WERI-Rb-1 (cell line): ENCODE results near the gene ELF2.

Source experiments
- DNase-seq: peaks from one replicate; pipeline ENCODE4 v3.0.0-alpha.2; 2020
- H3K27ac ChIP-seq: fragments of 250-450 bp; sonication (Bioruptor Pico); 2 replicates; pipeline ENCODE4 v1.5.1; 2020; ENCODE audit warnings: mild to moderate bottlenecking, moderate library complexity
- H3K27me3 ChIP-seq: fragments of 250-450 bp; sonication (Bioruptor Pico); 2 replicates; pipeline ENCODE4 v1.5.1; 2021; ENCODE audit warnings: mild to moderate bottlenecking, low read depth, moderate library complexity; ENCODE audit not compliant: insufficient read depth, severe bottlenecking
- H3K36me3 ChIP-seq: fragments of 250-450 bp; sonication (Bioruptor Pico); 2 replicates; pipeline ENCODE4 v1.5.1; 2020; ENCODE audit warnings: mild to moderate bottlenecking, moderate library complexity
- H3K4me3 ChIP-seq: 2 replicates; pipeline ENCODE4 v1.5.1; 2011; ENCODE audit warnings: low read depth, mild to moderate bottlenecking, control low read depth, low read length
- H3K9me3 ChIP-seq: fragments of 250-450 bp; sonication (Bioruptor Pico); 2 replicates; pipeline ENCODE4 v1.5.1; 2021; ENCODE audit warnings: mild to moderate bottlenecking, moderate library complexity; ENCODE audit not compliant: severe bottlenecking
- TF ChIP-seq, protein P1 (sequence below): IDR thresholded peaks from 2 replicates; pipeline ENCODE4 v1.5.1; 2011; ENCODE audit warnings: low read depth, mild to moderate bottlenecking, control low read depth, inconsistent platforms, low read length

ELF2 gene

GRCh38 chr4:139018501-139018900, 158.5 kb downstream of the ELF2 start:
- Histone ChIP-seq H3K4me3 (no peak overlapping the region), H3K9me3 (no peaks in the 10 kb centered on the region), H3K27ac (no peak overlapping the region), H3K27me3 (no peaks in the 10 kb centered on the region), H3K36me3 (peaks cover 52% of the 10 kb centered on the region)
- TF ChIP-seq, protein P1, sequence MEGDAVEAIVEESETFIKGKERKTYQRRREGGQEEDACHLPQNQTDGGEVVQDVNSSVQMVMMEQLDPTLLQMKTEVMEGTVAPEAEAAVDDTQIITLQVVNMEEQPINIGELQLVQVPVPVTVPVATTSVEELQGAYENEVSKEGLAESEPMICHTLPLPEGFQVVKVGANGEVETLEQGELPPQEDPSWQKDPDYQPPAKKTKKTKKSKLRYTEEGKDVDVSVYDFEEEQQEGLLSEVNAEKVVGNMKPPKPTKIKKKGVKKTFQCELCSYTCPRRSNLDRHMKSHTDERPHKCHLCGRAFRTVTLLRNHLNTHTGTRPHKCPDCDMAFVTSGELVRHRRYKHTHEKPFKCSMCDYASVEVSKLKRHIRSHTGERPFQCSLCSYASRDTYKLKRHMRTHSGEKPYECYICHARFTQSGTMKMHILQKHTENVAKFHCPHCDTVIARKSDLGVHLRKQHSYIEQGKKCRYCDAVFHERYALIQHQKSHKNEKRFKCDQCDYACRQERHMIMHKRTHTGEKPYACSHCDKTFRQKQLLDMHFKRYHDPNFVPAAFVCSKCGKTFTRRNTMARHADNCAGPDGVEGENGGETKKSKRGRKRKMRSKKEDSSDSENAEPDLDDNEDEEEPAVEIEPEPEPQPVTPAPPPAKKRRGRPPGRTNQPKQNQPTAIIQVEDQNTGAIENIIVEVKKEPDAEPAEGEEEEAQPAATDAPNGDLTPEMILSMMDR = no peak
- DNase-seq = no peak

DNA sequence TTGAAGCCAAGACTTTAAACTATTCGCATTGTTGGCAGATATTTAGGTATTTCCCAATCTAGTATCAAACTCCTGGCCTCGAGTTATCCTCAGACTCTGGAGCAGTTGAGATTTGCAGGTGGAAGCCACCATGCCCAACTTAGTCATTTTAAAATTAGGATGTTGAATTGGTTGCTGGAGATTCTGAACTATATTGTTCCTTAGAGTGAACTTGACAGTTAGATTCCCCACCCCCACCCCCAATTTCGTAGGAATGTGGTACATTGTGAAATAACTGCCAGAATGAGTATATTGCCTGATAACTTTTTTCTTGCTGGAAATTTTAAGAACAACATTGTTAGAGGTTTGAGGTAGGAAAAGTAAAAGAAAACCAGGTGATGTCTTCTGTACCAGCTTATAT, 159.2 kb downstream of the ELF2 start:
- no peak for DNase-seq
- H3K9me3 ChIP-seq = no peaks in the 10 kb centered on the region
- no peak overlapping the region for H3K27ac ChIP-seq
- TF ChIP-seq, protein P1 = no peak
- no peaks in the 10 kb centered on the region for H3K27me3 ChIP-seq
- H3K36me3 ChIP-seq = peaks cover 47% of the 10 kb centered on the region
- no peak overlapping the region; the same call in 1 of the 2 replicates for H3K4me3 ChIP-seq

DNA sequence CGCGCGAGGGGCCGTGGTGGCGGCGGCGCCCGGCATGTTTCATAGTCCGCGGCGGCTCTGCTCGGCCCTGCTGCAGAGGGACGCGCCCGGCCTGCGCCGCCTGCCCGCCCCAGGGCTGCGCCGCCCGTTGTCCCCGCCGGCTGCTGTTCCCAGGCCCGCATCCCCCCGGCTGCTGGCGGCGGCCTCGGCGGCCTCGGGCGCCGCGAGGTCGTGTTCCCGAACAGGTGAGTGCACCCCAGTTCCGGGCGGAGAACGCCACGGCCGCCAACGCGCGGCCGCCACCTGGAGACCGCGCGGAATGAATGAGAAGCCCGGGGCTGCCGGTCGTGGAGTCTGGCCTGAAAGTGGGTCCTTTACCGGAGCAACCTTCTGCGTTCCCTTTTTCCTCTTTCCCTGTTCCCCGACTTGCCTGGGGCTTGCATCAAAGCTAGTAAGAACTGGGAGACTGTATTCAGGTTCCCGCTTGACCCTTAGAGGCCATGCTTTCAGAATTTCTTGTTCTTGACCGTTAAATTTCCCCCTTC, 161.0 kb downstream of the ELF2 start:
- Histone ChIP-seq H3K27me3 (no peaks in the 10 kb centered on the region), H3K9me3 (no peaks in the 10 kb centered on the region), H3K27ac (peak overlapping the region; percentile 99), H3K36me3 (peaks cover 35% of the 10 kb centered on the region), H3K4me3 (peak overlapping the region; percentile 96)
- peak; percentile 58 for DNase-seq
- TF ChIP-seq, protein P1 = 0 out of 2 replicates have a peak, but pooled peaks have one; percentile 14

DNA sequence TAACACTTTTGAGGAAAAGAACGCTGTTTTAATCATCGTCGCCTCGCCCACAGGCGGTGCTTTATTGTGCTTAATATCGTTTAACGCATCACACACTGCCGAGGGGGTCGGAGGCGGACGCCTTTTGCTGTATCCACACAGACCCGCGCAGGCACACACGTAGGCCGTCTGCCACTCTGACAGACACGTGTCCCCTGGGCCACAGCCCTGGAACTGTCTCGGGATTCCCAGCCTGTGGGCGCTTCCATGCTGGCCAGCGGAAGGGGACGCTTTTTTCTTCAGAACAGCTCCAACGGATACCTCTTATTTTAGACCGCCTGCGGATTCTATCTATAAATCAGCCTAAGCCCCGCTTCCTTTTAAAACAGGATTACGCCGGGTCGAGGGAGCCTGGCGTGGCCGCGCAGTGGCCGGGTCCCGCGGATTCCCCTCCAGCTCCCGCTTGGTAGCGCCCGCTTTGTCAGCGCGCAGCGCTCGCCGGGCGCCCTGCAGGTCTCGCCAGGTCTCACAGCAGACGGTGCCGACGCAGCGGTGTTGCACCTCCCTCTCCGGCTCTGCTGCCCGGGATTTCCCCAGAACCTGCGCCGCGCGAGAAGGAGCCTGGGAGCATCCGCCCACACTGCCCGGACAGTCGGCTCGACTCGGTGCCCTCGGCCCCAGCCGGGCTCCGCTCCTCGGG, 161.6 kb downstream of the ELF2 start, which contains the start of gene NOCT:
Gene NOCT (plus strand): TSS at position 513 of the 679 bp plus-strand sequence. CDS start 201 bp downstream, outside the sequence.
- H3K27me3 ChIP-seq = no peaks in the 10 kb centered on the region
- peak within 1 kb of the TSS; percentile 99 for H3K27ac ChIP-seq
- H3K9me3 ChIP-seq = no peaks in the 10 kb centered on the region
- TF ChIP-seq, protein P1 = peak; percentile 26
- H3K4me3 ChIP-seq = peak within 1 kb of the TSS; percentile 96
- DNase-seq = peak; percentile 97
- H3K36me3 ChIP-seq = peaks cover 32% of the 10 kb centered on the region

GRCh38 chr4:139014371-139015268, 162.4 kb downstream of the ELF2 start:
- Histone ChIP-seq H3K36me3 (peaks cover 24% of the 10 kb centered on the region), H3K4me3 (peak overlapping the region; percentile 96), H3K9me3 (no peaks in the 10 kb centered on the region), H3K27ac (peak overlapping the region; percentile 99), H3K27me3 (no peaks in the 10 kb centered on the region)
- peak; percentile 68 for DNase-seq
- TF ChIP-seq, protein P1 = no peak
